Pulmonary artery endothelial cell (primary cell): ENCODE data around the gene GLP2R. TPM values are rescaled to one million over a fixed set of nuclear protein-coding genes. Genes with fewer than 3 reads are reported as not detected.

Experiments
- DNase-seq: peaks from one replicate; pipeline ENCODE4 v3.0.0-alpha.2; 2011; ENCODE audit warnings: low read depth, low spot score
- total RNA-seq: library from RNA; depleted of rRNA; stranded (reverse); fragments of >200 nt; gene quantifications from 2 replicates; pipeline ENCODE4 v1.2.3, GENCODE V29; 2014

GLP2R gene
- total RNA-seq, 1 donor from 2014 or later: not detected

DNA sequence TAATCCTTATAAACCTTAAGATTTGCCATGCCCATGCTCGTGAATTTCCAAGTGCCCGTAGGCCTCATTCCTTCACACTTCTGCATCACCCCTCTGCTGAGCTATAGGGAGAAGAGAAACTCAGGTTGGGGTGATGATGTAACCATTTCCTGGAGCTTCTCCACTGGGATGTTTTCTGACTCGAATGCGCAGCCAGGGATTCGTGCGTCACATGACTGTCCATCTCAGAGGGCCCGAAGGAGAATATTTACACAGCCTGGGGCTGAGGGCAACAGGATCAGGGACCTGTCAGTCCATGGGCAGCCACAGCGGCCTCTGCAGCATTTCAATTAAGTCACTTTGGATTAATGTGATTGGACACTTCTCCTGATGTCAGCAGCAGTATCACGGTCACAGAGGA lies 12.6 kb upstream of the GLP2R start:
- no peak for DNase-seq

DNA sequence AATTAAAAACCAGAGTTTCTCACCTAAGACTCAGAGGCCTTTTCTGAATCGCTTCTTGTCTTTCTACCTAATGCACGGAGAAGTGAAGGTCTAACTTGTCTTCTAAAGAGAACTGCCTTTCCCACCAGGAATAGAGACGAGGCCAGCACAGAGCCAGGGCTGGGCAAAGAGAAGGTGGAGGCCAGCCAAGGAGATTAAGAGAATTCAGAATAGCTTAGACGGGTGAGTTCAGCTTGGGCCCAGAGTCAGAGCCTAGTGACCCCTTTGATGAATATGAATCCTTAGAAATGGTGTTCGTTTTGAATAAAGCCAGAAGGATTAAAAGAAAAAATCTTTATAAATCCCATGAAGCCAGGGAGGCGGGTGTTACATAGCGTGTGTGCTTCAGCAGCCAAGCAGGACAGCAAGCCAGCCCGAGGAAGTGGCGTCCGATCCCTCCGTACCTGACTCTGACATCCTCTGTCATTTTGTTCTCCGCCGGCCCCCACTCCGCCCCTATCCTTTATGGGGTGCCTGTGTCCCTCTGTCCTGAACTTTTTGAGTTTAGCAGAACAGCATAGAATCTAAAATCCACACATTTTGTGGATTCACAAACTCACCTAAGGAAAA lies 11.3 kb upstream of the GLP2R start:
- no peak for DNase-seq

DNA sequence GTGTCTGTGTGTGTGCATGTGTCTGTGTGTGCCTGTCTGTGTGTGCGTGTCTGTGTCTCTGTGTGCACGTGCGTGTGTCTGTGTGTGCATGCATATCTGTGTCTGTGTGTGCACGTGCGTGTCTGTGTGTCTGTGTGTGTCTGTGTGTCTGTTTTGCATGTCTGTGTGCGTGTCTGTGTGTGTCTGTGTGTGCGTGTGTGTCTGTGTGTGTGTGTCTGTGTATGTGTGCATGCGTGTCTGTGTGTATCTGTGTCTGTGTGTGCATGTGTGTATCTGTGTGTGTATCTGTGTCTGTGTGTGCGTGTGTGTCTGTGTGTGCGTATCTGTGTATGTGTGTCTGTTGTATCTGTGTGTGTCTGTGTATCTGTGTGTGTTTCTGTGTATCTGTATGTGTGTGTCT lies 9.3 kb upstream of the GLP2R start:
- no peak for DNase-seq

DNA sequence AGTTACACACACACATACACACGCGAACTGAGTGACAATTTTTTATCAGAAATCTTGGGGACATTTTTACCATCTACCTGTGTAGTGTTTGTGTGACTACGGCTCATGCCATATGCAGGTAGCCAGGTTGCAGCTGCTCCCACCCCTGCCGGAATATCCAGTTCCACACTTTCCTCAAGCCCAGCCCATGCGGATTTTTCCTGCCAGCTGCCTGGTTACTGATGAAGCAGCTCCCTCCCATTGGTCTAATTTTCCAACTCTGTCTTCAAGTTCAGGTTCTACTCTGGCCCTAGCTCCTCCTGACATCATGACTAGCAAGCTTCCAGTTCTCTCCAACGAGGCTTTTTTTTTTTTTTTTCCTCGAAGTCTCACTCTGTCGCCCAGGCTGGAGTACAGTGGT lies 8.6 kb upstream of the GLP2R start:
- no peak for DNase-seq

DNA sequence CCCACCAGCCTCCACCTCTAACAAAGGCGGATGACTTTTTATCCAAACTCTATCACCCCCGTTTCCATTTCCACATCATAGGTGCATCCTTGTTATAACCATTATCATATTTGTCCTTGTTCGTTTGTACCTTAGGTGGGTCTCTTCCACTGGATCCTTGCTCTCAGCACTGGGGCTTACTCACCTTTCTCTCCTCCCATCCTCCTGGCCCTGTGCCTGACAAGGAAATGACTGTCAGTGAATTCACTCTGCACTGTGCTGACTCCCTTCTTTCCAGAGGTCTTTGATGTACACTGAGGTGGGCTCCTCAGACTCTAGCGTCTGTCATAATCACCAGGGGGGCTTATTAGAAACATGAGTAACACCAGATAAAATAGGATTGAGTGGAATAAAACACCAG lies 7.0 kb upstream of the GLP2R start:
- DNase-seq: no peak

DNA sequence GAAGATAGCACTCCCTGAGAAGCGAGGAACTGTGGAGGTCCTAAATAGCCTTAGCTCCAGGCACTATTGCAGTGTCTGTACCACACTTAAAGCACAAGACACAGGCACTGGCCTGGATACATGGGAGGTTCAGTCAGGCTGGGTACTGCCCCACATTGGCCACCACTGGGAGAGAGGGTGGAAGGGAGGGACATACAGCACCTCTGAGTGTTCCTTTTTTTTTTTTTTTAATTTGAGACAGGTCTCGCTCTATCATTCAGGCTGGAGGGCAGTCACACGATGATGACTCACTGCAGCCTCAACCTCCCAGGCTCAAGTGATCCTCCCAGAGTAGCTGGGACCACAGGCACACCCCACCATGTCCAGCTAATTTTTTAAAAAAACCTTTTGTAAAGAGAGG lies 5.3 kb upstream of the GLP2R start:
- no peak for DNase-seq

DNA sequence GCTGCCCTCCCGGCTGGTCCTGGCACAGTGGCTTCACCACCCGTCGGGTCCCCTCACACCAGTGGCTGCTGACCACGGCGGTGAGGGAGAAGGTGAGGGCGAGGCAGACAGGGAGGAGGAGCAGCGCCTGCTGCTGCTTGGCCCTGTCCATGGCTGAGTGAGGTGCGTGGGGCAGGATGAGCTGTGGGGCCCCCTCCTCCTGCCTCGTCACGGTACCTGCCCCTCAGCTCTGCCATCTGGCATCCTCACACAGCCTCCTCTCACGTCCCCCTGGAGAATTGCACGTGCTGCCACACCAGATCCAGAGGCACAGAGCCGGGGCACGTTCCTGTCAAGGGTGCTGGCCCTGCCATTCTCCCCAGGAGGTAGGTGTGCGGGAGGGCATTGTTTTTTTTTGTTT lies 3.8 kb upstream of the GLP2R start, which contains the start of gene GSG1L2:
GSG1L2 (minus strand) TSS at position 159 of the 400 bp plus-strand sequence; CDS start at position 151, 8 bp downstream.
- DNase-seq: no peak

DNA sequence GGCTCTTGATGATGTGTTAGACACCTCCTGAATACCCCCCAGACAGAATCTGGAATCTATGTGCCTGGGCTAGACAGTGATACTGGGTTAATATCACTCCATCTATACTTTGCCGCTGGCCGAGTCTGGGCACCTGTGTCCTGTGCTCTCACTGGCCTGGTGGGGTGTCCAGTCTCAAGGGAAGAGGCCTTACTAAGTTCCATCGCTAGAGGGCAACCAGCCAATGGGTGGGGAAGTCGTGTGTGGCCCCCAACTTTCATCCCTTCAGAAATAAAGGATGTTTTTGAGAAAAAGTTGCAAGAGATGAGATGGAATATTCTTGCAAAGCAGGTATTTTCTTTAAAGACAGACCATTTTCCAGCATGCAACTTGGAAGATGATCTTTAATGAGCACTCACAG lies 1.6 kb upstream of the GLP2R start:
- no peak for DNase-seq

DNA sequence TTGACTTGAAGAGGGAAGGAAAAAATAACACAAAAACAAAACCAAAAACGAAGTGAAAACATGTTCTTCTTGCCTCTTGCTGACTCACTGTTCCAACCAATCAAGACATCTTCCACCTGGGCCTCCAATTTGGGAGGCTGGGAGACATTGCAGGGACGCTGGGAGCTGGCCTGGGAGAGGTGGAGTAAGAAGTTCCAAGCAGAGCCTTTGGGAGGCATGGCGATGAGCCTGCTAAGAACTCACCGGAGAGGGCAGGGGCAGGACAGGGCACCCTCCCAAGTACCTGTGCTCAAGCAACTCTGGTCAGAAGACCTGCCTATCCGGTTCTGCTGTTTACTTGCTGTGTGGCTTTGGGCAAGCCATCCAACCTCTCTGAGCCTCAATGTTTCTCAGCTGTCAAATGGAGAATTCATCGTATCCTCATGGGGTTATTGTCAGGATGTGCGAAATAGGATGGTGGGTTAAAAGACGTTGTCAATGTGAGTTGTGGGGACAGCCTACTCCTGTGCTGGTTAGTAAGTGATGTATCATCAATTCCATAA lies 856 bp upstream of the GLP2R start:
- no peak for DNase-seq

DNA sequence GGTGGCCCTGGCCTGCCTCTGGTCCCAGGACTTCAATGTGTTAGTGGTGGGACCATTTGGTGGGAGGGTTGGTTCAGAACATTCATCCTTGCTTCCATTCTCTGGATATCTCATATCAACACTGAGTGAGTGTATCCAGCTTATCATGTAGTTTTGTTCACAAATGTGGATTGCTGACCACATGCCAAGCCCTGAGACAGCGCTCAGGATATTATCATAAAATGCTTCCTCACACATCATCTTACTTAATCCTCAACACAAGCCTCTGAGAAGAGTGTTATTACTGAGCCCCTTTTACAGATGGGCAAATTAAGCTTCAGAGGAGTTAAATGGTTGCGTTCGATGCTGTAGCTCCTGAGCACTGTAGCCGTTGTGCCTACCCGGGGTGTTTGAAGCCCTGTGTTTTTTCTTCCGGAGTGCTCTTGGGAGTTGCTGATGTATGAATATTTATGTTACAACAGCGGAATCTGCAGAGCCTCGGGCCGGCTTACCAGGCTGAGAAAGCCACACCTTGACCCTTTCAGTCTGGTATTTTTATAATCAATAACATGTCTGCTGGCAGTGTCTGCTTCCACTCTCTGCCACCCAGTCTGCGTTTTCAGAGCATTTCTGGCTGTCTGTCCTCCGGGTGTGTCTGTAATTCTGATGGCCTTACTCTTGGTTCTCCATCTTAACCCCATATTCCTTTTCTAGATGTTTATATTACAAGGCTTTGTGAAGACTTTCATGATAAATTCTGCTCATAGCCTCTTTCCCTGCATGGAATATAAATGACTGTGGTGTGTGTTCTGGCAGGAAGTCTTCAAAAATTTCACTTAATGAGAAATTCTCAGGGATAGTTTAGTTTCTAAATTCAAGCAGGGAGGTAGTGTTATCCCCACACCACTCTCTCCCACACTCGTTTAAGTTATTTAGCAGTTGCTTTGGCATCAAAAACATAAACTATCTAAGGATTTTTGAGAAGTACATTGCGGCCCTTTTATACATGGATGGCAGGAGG lies 2.9 kb downstream of the GLP2R start:
- no peak for DNase-seq

DNA sequence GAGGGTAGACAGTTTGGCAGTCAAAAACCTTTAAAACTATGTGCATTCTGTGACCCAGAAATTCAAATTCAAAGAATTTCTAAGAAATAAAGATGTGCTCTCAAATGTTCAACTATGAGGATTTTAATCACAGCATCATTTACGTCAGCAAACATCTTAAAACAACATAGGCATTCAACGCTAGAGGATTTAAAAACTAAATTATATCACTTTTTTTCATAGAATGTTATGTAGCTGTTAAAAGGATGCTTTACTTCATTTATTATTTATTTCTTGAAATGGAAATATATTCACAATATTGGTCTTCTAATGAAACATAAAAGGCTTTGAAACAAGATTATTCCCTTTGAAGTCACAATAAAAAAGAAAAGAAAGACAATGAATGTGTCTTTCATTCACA lies 3.6 kb downstream of the GLP2R start:
- DNase-seq: no peak

DNA sequence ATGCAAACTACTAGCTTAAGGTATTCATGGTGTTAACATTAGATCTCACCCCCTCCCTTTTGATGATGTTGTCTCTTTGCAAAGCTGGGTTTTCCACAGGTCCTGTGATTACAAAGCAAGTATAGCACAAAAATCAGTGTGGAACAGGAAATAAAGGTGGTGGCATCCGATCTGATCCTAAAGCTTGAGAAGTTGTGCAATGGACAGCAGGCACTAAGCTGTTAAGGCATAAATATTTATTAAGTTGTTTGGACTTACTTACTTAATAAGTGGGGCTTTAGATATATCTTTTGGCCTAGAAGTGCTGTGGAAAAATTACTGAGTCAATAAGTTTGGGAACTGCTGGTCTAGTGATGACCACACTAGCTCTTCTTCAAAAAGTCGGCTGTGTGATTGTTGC lies 5.0 kb downstream of the GLP2R start:
- DNase-seq: no peak

DNA sequence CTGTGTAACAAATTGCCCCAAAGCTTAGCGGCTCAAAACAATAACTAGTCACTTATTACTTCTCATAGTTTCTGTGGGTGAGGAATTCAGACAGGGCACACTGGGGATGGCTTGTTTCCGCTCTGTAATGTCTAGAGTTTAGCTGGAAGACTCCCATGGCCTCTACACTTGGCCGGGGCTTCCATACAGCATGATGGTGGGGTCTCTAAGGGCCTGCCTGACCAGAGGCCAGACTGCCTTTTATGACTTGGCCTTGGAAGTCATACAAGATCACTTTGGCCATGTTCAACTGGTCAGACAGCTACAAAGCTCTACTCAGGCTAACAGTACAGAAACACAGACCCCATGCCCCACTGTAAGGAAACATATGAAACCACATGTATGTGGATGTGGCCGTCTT lies 8.2 kb downstream of the GLP2R start:
- no peak for DNase-seq

DNA sequence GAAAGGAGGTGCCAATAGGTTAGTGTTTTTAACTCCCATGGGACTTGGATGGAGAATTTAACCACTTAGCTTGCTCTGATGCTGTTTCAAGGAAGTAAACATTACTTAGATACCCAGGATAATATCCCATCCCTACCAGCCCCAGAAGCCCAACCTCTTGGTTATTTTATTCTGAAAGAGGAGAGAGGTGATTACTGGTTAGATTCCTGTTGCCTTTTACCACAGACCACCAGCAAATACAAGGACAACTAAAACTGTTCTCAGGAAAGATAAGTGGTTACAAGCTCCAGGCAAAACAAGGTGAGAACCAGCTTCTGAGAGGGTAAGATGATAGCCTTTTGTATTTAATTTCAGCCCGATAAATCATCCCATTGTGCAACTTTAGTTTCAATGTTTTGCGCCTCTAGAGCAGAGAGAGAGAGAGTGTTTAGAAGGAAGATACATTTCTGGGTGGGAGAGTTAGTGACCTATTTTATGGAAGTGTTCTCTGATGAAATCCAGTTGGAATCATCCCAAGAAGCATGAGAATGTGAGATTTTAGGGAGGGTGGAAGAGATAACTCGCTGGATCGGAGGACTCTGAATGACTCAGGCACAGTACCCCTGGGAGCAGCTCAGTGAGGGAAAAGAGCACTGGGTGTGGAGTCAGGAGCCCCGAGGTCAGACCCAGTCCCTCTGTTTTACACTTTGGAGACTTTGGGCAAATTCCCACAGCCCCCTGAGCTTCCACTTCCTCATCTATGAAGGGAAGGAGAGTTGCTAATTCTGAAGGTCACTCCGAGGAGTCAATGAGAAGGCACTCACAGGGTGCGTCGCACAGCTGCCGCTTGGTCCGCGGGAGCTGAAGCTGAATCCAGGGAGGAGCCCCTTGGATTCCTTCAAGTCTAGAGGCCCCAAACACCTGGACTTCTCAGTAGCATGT lies 12.1 kb downstream of the GLP2R start:
- DNase-seq: no peak

DNA sequence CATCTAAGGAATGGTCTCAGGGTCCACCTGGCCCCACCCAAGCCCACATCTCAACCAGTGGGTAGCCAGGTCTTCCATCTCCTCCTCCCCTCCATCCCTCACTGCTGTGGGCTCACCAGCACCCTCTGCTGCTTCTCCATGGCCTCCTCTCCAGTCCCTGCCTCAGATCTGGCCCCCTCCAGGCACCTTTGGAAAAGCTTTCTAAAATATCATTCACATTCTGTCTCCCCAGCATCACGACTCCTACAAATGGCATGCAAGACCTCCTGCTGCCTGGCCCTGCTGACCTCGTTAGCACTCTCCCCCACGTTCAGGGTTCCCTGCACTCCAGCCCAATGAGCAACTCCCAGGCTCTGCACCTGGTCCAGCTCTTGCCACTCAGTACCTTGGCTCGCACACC lies 13.7 kb downstream of the GLP2R start:
- DNase-seq: no peak

DNA sequence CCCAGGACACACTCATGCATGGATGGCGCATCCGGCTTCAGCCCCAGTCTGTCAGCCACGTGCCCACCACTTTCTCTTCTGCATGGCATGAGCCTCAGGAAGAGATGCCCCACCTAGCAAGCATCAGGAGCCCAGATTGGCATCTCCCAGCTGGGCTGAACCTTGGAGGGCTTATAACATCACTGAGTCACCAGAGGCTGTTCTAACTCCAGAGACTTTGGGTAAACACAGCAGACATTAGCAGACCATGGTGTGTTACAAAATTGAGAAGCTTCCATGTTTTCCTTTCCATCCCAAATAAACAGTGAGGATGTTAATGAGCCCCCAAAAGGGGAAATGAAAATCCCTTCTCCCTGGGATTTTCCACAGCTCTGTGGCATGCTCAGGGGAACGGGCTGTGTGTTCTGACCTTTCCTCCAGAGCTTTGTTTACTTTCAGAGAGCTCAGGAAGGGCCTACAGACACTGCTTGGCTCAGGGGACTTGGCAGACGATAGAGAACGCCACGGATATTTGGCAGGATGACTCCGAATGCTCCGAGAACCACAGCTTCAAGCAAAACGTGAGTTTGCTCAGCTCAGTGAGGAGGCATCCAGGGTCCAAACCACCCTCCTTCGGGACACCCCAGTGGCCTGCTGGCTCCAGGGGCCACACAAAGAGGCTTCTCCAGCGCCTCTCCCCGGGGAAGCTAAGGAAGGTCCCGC lies 16.5 kb downstream of the GLP2R start:
- DNase-seq: no peak

DNA sequence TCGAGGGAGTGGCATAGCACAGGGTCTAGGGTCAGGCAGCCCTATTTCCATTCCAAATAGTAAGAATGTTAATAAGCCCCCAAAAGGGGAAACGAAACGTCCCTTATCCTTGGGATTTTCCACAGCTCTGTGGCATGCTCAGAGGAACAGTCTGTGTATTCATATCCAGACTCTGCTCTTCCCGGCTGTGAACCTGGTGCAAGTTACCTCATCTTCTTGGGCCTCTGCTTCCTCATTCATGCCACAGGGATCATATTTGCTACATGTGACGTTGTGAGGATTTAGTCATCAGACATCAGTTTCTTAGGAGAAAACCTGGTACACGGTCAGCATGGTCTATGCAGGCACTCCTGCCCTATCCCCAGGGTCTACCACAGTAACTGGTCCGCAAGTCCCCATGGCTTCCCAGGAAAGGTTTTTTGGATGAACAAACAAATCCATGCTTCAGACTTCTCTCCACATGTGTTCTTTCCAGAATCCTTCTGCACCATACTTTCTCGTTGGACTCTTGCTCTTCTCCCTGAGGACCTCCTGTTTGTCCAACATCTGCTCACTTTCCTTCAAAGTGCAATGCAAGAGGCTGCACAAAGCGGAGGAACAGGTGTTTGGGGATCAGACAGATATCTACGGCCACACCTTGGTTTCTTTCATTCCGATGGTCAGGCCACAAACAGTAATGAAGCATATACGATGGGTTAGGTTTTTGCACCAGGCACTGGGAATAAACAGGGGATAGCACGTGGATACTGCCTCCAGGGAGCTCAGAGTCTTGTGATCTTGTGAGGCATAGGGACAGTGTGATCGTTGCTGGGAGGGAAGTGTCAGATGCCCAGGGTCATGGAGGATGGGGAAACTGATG lies 17.7 kb downstream of the GLP2R start:
- no peak for DNase-seq

DNA sequence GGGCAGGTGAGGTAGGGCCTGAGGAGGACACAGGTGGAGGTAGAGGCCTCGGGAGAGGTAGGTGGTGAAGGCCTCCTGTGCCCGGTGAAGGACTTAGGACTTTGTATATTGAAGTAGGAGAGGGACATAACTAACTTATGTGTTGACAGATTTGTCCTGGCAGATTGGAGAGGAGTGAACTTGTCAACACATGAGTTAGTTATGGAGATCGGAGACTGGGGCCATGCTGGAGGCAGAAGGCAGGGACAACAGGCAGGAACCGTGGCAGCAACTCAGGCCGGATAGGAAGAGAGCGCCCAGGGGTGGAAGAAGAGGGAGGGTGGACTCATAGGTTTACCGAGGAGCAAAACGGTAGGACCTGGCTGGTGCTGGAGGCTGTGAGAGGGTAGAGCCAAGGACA lies 18.4 kb downstream of the GLP2R start:
- DNase-seq: no peak

DNA sequence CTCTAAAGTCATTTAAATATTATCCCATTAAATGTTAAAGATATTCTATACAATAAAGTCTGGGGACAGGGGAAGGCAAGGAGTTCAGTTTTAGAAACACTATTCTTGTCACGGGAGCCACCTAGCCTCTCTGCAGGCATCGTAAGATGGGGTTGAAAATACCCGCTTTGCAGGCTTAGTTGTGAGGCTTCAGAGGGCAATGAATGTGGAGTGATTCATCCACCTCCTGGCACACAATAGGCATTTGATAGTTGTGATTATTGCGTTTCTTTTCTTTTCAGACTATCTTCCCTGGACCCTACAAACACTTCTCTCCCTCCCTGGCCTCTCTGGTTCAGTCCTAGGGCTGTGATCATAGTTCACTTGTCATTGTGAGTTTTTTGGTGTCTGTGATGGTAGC lies 19.6 kb downstream of the GLP2R start:
- DNase-seq: no peak

DNA sequence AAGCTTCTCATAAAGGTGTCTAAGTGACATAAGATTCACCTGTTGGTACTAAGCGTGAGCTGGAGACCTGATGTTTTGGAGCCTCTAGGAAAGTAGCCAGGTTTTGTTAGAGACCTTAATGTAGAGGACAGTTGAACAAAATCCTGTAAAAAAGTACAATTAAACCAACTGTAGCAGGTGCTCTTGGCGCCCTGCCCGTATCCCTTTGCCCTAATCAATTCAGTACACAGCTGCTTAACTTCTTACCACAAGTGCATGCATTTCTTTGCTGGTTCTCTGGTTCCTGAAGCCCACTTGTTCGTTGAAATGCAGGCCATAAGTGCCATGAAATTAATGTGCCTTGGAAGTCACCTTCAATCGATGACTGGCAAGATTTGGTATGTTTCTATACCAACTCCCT lies 24.4 kb downstream of the GLP2R start:
- DNase-seq: no peak
